ENCODE measurements around the gene SLC16A5.

SLC16A5 gene

GRCh38 chr17:75084039-75084660 is 3.6 kb upstream of the SLC16A5 start:
- no peak for DNase-seq (ENCODE audit: low read depth in 3 of 3, low spot score in 1 of 3)

GRCh38 chr17:75086496-75087181 is 1.1 kb upstream of the SLC16A5 start:
- no peak for DNase-seq (ENCODE audit: low read depth in 3 of 3, low spot score in 1 of 3)

- no peak for DNase-seq (ENCODE audit: low read depth in 3 of 3, low spot score in 1 of 3)
These were observed 584 bp upstream of the SLC16A5 start for GRCh38 chr17:75087182-75087557.

- DNase-seq (ENCODE audit: low read depth in 3 of 3, low spot score in 1 of 3) = no peak
These were observed 987 bp downstream of the SLC16A5 start for GRCh38 chr17:75088465-75089417.

- no peak for DNase-seq (ENCODE audit: low read depth in 3 of 3, low spot score in 1 of 3)
These were observed 3.4 kb downstream of the SLC16A5 start for GRCh38 chr17:75090871-75091854.

- no peak for DNase-seq (ENCODE audit: low read depth in 3 of 3, low spot score in 1 of 3)
These were observed 4.1 kb downstream of the SLC16A5 start for GRCh38 chr17:75091855-75092327.

- no peak for DNase-seq (ENCODE audit: low read depth in 3 of 3, low spot score in 1 of 3)
These were observed 5.9 kb downstream of the SLC16A5 start for GRCh38 chr17:75093548-75094158.

- no peak for DNase-seq (ENCODE audit: low read depth in 3 of 3, low spot score in 1 of 3)
These were observed 7.2 kb downstream of the SLC16A5 start for GRCh38 chr17:75094871-75095399.

- no peak for DNase-seq (ENCODE audit: low read depth in 3 of 3, low spot score in 1 of 3)
These were observed 8.4 kb downstream of the SLC16A5 start for GRCh38 chr17:75096082-75096625.

GRCh38 chr17:75097865-75098264 is 10.1 kb downstream of the SLC16A5 start:
- no peak for DNase-seq (ENCODE audit: low read depth in 3 of 3, low spot score in 1 of 3)

GRCh38 chr17:75098861-75099260 is 11.1 kb downstream of the SLC16A5 start:
- no peak for DNase-seq (ENCODE audit: low read depth in 3 of 3, low spot score in 1 of 3)

- DNase-seq (ENCODE audit: low read depth in 3 of 3, low spot score in 1 of 3) = no peak
These were observed 12.3 kb downstream of the SLC16A5 start for GRCh38 chr17:75099881-75100595.

GRCh38 chr17:75102385-75102821 is 14.6 kb downstream of the SLC16A5 start:
- no peak for DNase-seq (ENCODE audit: low read depth in 3 of 3, low spot score in 1 of 3)

GRCh38 chr17:75103601-75104554 is 16.1 kb downstream of the SLC16A5 start:
- no peak for DNase-seq (ENCODE audit: low read depth in 3 of 3, low spot score in 1 of 3)

GRCh38 chr17:75105126-75106080 is 17.6 kb downstream of the SLC16A5 start:
- no peak for DNase-seq (ENCODE audit: low read depth in 3 of 3, low spot score in 1 of 3)

GRCh38 chr17:75108193-75108592 is 20.4 kb downstream of the SLC16A5 start:
- no peak for DNase-seq (ENCODE audit: low read depth in 3 of 3, low spot score in 1 of 3)

- DNase-seq (ENCODE audit: low read depth in 3 of 3, low spot score in 1 of 3) = no peak
These were observed 21.3 kb downstream of the SLC16A5 start for GRCh38 chr17:75109046-75109406.
